GM19452 (cell line): ENCODE measurements around the gene IGFL4.
"Not testable (repeated sequence)": the region's sequence is repeated elsewhere in the genome, so short reads cannot be mapped to it uniquely, and the experiment has no call there.

Experiments used
- ATAC-seq: cut with Tn5 transposase; IDR thresholded peaks from one replicate; pipeline ENCODE4 v1.9.1; 2021; ENCODE audit not compliant: unreplicated experiment

The IGFL4 gene

DNA sequence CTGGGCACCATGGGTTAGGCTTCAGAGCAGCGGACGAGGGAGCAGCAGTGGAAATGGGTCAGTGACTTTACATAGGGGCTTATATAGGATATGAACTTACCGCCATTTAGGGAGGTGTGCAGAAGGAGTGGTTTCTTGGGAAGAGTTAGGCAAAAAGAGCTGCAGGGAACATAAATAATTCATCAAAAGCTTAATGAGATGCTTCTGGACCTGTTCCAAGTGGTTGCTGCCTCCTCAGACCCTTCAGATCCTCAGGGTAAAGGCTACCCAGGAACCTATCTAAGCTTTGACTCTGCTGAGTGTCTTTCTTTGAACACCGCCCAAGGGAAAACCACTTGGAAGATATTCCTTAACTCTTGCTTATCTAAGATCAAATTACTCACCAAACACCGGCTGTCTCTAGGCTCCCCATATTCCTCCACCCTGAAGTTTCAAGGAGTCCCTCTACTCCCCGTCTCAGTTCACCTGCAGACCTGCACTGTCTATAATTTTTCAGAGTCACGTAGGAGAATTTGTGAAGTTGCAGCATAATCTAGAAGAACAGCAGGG is at the start of gene IGFL4:
Gene IGFL4 (minus strand): TSS at position 51 of the 549 bp plus-strand sequence. CDS start 40 bp downstream, at position 11.
- ATAC-seq, result no peak

DNA sequence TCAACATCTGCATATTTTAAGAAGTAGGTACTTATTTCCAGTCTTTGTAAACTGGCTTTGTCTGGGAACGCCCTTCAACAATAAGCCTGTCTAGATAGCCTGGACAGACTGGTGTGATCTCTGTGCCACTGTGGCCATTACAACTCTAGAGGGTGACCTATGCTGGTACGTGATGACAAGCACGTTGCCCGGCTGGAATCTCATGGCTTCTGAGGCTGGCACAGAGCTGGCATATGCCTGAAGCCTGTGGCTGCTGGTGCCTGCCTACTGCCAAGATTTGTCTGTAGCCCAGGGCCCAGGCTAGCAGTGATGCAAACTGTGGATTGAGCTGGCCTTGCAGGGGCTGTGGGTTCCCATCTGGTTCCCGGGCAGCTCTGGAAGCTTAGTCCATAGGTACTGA is 49.6 kb upstream of the IGFL4 start:
- no peak for ATAC-seq

DNA sequence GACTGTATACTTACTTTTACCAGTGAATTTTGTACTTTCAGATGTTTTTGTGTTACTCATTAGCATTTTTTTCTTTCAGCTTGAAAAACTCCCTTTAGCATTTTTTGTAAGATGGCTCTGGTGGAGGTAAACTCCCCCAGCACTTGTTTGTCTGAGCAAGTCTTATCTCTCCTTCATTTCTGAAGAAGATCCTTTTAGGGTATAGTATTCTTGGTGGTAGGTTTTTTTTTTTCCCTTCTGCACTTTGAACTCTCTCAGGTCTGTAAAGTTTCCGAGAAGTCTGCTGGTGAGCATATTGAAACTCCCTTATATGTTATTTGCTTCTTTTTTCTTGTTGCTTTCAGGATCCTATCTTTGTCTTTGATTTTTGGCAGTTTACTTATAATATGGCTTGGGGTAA is 48.6 kb upstream of the IGFL4 start:
- ATAC-seq, result no peak

DNA sequence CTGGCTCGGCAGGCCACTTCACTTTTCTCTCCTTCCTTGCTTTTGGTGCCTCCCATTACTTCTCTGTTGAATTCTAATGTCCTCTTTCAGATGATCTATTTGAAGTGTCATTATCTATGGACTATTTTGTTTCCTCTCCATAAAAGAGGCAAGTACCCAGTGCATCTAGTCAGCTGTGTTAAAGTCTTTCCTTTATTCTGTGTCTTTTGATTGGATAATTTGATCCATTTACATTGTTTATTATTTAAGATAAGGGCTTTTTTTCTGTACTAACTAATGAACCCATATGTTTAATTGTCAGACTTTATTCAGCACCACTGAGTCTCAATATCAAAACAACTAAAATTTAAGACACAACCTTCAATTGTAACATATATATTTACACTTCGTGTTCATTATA is 47.3 kb upstream of the IGFL4 start:
- no peak for ATAC-seq

DNA sequence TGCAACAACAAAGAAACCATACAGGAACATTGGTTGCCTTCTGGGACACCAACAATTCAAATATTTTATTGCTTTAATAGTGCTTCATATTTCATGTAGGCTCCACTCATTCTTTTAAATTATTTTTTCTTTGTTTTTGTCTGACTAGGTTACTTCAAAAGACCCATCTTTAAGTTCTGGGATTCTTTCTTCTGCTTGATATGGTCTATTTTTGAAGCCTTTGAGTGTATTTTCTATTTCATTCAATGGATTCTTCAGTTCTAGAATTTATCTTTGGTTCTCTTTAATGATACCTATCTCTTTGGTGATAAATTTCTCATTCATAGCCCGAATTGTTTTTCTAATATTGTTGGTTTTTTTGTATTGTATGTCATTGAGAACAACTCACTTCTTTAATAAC is 45.1 kb upstream of the IGFL4 start:
- ATAC-seq, result no peak

DNA sequence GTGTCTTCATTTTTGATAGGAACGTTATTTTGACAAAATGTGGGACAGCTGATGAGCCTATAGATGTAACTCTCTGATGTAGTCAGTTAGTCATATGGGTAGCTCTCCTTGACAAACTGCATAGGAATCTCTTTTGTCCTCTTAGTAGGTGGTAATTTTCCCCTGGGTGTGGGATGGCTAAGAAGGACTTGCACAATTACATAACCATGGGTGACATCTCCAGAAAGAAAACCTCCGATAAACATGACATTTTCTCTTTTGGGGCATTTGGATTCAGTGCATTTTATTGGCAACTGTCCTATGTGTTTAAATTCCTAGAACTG is 41.9 kb upstream of the IGFL4 start:
- no peak for ATAC-seq

DNA sequence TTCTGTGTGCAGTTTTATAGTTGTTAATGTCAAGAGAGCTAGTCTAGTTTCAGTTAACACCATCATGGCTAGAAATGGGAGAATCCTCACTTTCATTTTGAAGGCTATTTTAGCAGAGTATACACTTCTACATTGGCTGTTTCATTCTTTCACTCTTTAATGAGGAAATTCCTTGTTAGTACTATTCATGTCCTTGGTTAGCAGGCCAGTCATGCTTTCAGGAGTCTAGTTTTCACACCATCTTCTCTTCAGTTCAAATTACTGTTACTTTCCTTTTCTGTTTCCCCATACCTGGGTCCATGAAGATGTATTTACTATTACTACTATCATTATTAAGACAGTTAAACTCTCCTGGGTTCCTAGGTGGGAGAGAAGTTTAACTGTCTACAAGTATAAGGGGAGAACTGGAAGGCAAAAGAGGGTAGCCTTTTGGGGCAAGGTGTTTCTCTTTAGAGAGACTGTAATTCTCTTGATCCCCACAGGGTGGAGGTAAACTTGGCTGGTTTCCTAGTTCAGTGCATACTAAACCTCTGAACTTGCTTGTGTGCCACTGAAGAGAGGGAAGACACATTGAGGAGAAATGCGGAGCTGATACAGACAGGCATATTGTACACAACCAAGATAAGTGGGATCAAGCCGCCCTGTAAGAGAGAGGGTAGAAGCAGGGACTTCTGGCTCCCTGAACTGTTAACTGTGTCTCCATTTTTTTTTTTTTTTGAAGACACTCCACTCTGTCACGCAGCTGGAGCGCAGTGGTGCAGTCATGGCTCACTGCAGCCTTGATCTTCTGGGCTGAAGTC is 41.3 kb upstream of the IGFL4 start:
- no peak for ATAC-seq

DNA sequence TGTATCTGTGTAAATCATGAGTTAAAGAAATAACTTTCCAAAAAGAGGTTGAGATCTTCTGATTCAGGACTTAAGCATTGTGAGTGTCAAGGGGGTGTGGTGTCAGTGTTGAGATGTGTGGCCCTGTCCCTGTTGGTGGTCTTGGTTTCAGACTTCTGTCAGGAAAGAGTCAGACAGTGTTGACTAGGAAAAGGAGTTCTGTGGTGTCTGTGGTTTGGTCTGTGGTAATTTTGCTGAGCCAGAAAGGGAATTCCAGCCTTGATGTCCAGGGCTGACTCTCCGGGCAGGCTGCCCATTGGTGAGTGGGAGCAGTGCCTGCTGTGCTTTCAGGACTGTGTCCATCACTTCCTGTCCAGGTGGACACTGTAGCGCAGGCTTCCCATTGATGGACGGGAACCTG is 39.8 kb upstream of the IGFL4 start:
- ATAC-seq, result no peak

DNA sequence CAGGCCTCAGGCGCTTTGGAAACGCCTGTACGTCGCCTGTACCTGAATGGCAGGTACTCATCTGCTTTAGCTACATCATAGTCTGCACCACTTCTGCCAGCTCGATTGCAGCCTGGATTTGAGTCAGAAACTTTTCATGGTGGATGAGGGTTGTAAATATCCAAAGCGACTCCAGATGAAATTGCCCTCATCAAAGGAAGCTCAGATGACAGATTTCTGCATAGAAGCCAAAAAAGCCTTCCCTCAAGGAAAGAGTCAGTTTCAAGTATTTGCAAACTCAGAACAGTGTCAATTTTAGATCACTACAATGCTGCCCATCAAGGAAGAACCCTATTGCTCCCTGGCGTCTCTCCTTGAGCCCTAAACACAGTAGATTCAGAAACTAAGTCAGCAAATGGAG is 38.8 kb upstream of the IGFL4 start:
- ATAC-seq, result no peak

DNA sequence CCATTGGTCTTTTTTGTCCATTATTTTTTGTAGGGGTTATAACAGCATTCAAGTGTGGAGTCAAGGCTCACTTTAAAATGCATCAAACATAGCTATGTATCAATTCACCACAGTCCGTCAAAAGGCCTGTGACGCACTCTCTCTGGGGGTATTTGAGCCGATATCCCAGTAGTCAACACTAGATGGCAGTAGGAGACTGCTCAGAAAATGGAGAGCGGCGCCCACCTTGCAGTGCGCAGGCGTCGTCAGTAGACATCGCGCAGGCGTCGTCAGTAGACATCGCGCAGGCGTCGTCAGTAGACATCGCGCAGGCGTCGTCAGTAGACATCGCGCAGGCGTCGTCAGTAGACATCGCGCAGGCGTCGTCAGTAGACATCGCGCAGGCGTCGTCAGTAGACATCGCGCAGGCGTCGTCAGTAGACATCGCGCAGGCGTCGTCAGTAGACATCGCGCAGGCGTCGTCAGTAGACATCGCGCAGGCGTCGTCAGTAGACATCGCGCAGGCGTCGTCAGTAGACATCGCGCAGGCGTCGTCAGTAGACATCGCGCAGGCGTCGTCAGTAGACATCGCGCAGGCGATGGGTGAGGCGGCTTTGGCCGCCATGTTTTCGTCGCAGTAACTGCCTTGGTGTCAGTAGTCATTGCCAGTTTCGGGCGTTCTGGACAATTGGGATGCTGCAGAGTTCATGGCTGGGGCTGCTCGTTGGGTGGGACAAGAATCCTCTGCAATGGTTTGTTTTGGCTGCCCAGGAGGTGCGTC is 38.0 kb upstream of the IGFL4 start:
- not testable (repeated sequence) for ATAC-seq

DNA sequence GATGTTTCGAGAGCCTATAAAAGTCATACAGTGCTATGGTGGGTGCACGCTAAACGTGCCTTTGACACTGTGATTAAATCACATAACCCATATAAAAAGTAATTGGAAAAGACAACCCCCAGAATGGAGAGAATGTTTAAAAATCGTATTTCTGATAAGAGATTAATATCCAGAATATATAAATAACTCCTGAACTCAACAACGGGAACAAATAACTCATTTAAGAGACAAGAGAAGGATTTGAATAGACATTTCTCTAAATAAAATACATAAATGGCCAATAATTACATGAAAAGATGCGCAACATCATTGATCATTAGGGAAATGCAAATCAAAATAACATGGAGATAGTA is 37.0 kb upstream of the IGFL4 start:
- ATAC-seq, result no peak

DNA sequence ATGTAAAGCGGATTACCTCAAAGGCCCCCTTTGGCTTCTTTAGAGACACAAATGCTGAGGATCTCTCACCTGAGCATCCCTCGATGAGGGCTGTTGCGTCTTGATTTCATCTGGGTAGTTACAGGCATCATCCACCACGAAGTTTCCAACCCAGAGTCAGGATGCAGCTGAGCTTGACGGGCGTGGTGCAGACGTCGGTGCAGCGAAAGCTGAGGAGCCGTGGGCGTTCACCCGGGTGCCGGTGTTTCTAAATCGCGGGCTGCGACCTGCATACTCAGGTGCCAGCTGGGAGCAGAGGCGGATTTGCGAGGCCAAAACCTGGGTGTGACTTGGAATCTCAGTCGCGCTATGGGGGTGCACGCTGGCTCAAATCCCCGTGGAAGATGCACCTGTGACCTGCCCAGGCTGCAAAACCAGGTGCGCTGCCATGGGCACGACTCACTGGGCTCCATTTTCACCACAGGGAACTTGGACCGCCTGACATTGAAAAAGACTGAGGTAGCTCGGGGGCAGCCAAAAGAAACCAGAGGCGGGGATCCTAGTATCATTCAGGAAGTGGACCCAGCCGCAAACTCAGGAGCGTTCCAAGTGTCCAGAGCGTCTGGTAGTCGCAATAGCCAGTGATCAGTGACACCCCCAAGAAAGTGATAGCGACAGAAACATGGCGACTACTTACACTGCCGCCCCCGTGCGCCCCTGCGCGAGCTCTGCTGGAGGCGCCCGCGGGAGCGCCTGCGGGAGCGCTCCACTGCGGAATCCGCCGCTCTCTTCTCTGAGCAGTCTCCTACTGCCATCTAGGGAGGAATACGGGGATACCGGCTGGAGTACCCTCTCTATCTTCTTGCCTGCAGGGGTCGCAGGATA is 36.4 kb upstream of the IGFL4 start:
- ATAC-seq, result no peak

DNA sequence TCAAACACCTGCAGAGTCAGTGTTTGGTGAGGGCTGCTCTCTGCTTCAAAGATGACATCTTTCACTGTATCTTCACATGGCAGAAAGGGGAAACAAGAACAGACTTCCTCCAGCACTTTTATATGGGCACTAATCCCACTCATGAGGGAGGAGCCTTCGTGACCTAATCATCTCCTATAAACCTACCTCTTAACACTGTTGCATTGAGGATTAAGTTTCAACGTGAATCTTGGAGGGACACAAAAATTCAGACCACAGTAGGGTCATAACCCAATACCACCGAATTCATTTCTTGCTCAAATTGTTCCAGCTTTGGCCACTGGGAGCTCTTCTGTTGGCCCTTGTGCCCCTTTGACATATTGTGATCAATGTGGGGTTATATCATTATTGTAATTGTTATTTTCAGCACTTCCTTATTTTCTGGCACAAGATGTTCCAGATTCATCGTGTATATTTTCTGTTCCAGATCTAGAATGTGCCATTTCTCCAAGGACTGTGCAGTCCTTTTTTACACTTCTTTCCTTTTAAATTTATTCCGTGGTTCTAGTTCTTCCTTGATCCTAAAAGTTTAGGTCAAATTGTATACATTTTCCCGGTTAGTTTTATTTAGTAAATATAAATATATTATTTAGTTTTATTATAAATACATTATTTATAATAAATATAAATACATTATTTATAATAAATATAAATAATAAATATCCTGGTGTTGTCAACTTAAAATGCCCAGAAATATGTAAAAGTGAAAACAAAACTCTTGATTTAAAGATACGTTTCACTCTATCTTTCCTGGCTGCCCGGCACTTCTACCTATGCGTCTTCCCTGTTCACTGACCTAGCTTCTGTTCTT is 35.5 kb upstream of the IGFL4 start:
- ATAC-seq, result no peak

DNA sequence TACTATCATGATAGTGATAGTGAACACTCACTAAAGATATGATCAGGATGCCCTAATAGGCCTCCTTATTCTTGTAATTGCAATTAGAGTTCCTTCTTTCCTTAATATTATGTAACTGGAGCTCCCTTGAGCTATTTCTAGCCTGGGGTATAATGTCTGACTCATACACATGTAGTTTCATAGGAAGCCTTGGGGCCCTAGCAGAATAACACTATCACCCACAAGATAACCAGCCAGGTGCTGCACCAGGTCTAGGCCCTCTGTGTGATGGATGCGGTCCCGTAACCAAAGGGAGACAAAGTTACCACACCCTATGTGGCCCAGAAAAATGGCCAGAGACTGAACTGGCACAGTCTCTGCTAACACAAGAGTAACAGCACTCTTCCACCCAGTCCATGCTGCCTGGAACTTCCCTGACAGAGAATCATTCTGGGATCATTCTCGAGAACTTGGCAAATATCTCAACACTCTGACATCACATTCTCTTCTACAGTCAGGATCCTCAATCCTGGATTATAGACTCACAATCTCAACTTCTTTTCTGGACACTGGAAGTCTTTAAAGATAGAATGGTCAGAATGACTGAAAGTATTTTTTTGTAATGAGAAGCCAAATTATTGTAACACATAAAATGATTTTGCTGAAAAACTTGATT is 32.6 kb upstream of the IGFL4 start:
- no peak for ATAC-seq

DNA sequence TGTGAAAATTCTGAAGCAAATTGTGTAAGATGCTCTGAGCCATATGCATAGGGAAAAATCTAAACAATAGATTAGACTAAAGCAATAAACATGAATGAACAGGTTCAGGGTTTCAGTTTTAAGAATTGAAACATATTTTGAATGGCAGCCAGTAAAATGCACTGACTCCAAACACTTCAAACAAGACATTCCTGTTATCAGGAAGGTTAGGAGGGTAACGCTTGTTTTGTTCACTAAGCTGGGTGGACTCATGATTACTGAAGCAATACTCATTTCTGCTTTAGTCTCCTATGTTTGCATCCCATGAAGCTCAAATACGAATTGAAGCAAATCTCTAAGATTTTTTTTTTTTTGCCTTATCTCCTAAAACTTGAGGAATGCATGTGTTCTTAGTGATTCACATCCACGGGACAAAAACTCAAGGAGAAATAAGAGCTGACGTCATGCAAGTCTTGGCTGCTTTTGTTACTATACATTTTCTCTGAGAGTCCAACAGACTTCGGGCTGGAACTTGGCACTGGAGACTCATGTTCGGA is 29.1 kb upstream of the IGFL4 start:
- ATAC-seq, result no peak

DNA sequence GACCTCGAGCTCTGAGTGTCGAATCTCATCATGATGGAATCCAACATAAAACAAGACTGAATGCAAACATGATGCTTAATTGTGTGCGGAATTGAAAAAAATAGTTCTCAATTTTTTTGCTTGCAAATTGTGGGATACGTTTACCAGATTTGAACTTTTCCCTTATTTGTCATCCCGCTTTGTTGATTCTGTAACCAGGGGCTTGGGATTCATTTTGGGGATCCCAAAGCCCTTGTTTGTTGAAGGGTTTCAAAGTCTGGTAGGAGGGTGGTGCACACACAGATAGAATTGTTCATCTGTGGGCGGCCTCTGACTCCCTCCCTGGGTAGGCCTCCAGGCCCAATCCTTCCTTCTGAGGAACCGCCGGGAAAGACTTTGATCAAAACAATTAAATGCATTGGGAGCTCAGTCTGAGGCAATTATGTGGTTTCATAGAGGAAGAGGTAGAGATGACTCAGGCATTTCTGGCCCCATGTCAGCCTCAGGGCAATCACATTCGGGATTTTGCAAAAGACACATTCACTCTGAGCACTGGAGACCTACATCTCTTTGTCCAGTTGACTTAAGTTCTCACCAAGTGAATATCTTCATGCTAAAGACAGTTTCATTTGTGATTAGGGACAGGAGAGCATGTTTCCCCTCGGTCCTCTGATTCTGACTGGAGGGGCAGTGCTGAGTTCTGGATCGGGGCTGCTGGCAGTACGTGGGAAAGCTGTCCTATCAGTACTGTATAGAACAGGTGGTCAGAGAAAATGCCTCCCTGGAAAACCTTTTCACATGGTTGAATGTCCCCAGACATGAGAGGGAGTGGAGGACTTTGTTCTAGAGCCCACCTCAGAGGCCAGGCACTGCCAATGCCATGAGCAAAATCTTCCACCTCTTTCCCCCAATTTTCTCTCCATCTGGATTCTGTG is 27.8 kb upstream of the IGFL4 start:
- ATAC-seq, result no peak

DNA sequence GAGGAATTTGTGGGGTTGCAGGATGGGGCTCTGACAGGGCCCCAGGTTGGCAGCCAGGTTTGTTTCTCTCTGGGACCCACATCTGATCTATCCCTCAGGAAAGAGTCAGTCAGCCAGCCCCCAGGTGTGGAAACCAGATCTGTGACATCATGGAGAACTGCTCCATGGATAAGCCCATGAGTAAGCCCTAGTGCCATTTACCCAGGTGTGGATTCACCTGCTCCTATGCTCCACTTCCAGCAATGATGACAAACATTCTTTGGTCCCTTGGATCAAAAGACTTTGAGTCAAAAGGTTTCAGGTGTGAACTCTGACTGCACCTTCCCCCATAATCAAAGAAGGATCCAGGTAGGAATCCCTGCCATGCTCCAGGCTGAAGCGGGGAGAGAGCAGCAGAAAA is 26.9 kb upstream of the IGFL4 start:
- no peak for ATAC-seq

DNA sequence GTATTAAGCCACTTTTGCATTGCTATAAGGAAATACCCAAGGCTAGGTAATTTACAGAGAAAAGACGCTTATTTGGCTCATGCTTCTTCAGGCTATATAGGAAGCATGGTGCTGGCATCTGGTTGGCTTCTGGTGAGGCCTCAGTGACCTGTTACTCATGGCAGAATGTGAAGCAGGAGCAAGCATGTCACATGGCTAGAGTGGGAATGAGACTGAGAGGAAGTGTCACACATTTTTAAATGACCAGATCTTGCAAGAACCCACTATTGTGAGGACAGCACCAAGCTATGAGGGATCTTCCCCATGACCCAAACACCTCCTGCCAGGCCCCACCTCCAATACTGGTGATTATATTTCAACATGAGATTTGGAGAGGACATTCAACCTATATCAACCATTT is 25.7 kb upstream of the IGFL4 start:
- ATAC-seq, result no peak
